C4-2B (cell line): ENCODE data around the gene ZNF385D.

ENCODE experiments used
- CTCF ChIP-seq: fragments of 450-650 bp; conservative IDR thresholded peaks from 2 replicates; pipeline ENCODE4 v1.5.1; 2017; ENCODE audit warnings: mild to moderate bottlenecking
- ZFX ChIP-seq: fragments of 450-650 bp; IDR thresholded peaks from 2 replicates; pipeline ENCODE4 v1.6.1; 2017

GRCh38 chr3:21484828-21485144 is 266.2 kb downstream of the ZNF385D start:
- TF ChIP-seq CTCF (no peak), ZFX (no peak)
